ENCODE measurements around the gene NAT10.

Gene NAT10

GRCh38 chr11:34150494-34151151 is 45.2 kb downstream of the NAT10 start:
- DNase-seq: no peak

- no peak for DNase-seq
Measured at GRCh38 chr11:34151166-34151565, 45.7 kb downstream of the NAT10 start.

GRCh38 chr11:34151916-34152845 is 46.8 kb downstream of the NAT10 start:
- DNase-seq: no peak

- no peak for DNase-seq
Measured at GRCh38 chr11:34154059-34154875, 48.8 kb downstream of the NAT10 start.

- DNase-seq: no peak
Measured at GRCh38 chr11:34155057-34155756, 49.8 kb downstream of the NAT10 start.

GRCh38 chr11:34155757-34156062 is 50.3 kb downstream of the NAT10 start:
- no peak for DNase-seq

- no peak for DNase-seq
Measured at GRCh38 chr11:34157163-34157562, 51.7 kb downstream of the NAT10 start.

GRCh38 chr11:34158661-34159060 is 53.2 kb downstream of the NAT10 start:
- no peak for DNase-seq

- no peak for DNase-seq
Measured at GRCh38 chr11:34160049-34160721, 54.8 kb downstream of the NAT10 start.

- no peak for DNase-seq
Measured at GRCh38 chr11:34160791-34161190, 55.4 kb downstream of the NAT10 start.

GRCh38 chr11:34161361-34161760 is 55.9 kb downstream of the NAT10 start:
- DNase-seq: no peak

- no peak for DNase-seq
Measured at GRCh38 chr11:34161812-34162492, 56.5 kb downstream of the NAT10 start.

- DNase-seq: no peak
Measured at GRCh38 chr11:34162493-34162820, 57.0 kb downstream of the NAT10 start.

GRCh38 chr11:34162856-34163255 is 57.4 kb downstream of the NAT10 start:
- no peak for DNase-seq

- DNase-seq: no peak
Measured at GRCh38 chr11:34165121-34165520, 59.7 kb downstream of the NAT10 start.

- no peak for DNase-seq
Measured at GRCh38 chr11:34165786-34166555, 60.5 kb downstream of the NAT10 start.

GRCh38 chr11:34166806-34167740 is 61.6 kb downstream of the NAT10 start:
- DNase-seq: no peak

- no peak for DNase-seq
Measured at GRCh38 chr11:34167961-34168360, 62.5 kb downstream of the NAT10 start.

- DNase-seq: no peak
Measured at GRCh38 chr11:34168642-34169420, 63.4 kb downstream of the NAT10 start.
